ENCODE data around the gene TARS2.

Gene TARS2

GRCh38 chr1:150486966-150487762 is at the start of gene TARS2:
Gene TARS2, plus strand, starts transcription at chr1:150487419. Its CDS starts 32 bp downstream, at chr1:150487451.
- DNase-seq: peak; percentile 99

- no peak for DNase-seq
These were observed 46.1 kb upstream of the TARS2 start for GRCh38 chr1:150441121-150441520.

- peak; percentile 43 for DNase-seq
These were observed 43.0 kb upstream of the TARS2 start for GRCh38 chr1:150444232-150444631.

GRCh38 chr1:150456146-150456647 is 31.0 kb upstream of the TARS2 start:
- DNase-seq: no peak

- peak; percentile 66 for DNase-seq
These were observed 22.8 kb upstream of the TARS2 start for GRCh38 chr1:150464422-150464826.

- DNase-seq: no peak
These were observed 20.3 kb upstream of the TARS2 start for GRCh38 chr1:150466964-150467363.

- no peak for DNase-seq
These were observed 17.9 kb upstream of the TARS2 start for GRCh38 chr1:150469291-150469690.

- no peak for DNase-seq
These were observed 14.5 kb upstream of the TARS2 start for GRCh38 chr1:150472601-150473200.

GRCh38 chr1:150473659-150474058 is 13.6 kb upstream of the TARS2 start:
- no peak for DNase-seq

GRCh38 chr1:150474869-150475268 is 12.3 kb upstream of the TARS2 start:
- no peak for DNase-seq

GRCh38 chr1:150476754-150477153 is 10.5 kb upstream of the TARS2 start:
- DNase-seq: no peak

GRCh38 chr1:150477320-150477719 is 9.9 kb upstream of the TARS2 start:
- DNase-seq: no peak

GRCh38 chr1:150477733-150478132 is 9.5 kb upstream of the TARS2 start:
- DNase-seq: no peak

- no peak for DNase-seq
These were observed 7.8 kb upstream of the TARS2 start for GRCh38 chr1:150479370-150479769.

- no peak for DNase-seq
These were observed 7.3 kb upstream of the TARS2 start for GRCh38 chr1:150479927-150480352.

GRCh38 chr1:150484431-150484830 is 2.8 kb upstream of the TARS2 start:
- no peak for DNase-seq

- DNase-seq: no peak
These were observed 2.4 kb upstream of the TARS2 start for GRCh38 chr1:150484861-150485260.

- DNase-seq: no peak
These were observed 520 bp downstream of the TARS2 start for GRCh38 chr1:150487763-150488115.

GRCh38 chr1:150493175-150493574 is 6.0 kb downstream of the TARS2 start:
- DNase-seq: no peak

- DNase-seq: no peak
These were observed 11.1 kb downstream of the TARS2 start for GRCh38 chr1:150498342-150498741.

- DNase-seq: no peak
These were observed 18.2 kb downstream of the TARS2 start for GRCh38 chr1:150505431-150505830.

- DNase-seq: no peak
These were observed 21.0 kb downstream of the TARS2 start, which contains the start of gene ECM1 for GRCh38 chr1:150507912-150508864. Gene ECM1, plus strand, starts transcription at chr1:150508109. Its CDS starts 101 bp downstream, at chr1:150508210.

- DNase-seq: no peak
These were observed 21.8 kb downstream of the TARS2 start for GRCh38 chr1:150508982-150509381.
